ENCODE measurements around the gene RNASET2. TPM values are rescaled to one million over a fixed set of nuclear protein-coding genes. Genes with fewer than 3 reads are reported as not detected.
A peak's percentile ranks its signal among the peaks of the same experiment; 100 is the strongest.

Gene RNASET2
- total and polyA plus RNA-seq, 10 of the 15 experiments (the other 5 are each of a cell fraction or from before 2014, with no cell fraction given), result 5.5 to 225 (median 50.2) TPM

DNA sequence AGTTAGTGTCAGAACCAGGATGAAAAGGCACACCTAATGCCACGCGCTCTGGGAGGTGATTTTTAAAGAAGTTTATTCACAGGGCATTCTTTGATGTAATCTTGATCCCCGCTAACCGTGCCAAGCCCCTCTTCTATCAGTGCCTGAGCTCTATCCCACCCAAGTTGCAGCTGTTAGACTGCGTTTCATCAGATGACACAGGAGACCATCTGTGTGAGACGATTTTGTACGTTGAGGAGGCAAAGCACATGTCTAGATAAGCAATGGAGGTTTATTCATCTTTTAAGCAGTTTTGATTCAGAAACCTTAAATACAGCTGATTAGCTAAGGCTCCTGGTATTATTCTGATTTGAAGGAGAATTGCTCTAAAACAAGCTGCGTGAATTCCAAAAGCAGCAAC is 18.6 kb downstream of the RNASET2 start:
- Histone ChIP-seq H3K9ac (ENCODE audit: control insufficient read depth, insufficient read depth, low read length) (no peak overlapping the region), H2AFZ (ENCODE audit: control insufficient read depth, low read depth, low read length) (no peak overlapping the region), H4K20me1 (ENCODE audit: control insufficient read depth, insufficient read depth) (no peaks in the 10 kb centered on the region), H3K79me2 (ENCODE audit: control insufficient read depth, insufficient read depth, low read length) (no peaks in the 10 kb centered on the region), H3K27ac (ENCODE audit: control insufficient read depth, insufficient read depth) (no peak overlapping the region), H3K9me3 (replicated peaks; ENCODE audit: control insufficient read depth, insufficient read depth, low read length) (no peaks in the 10 kb centered on the region), H3K36me3 (ENCODE audit: control insufficient read depth in 2 of 2, insufficient read depth in 2 of 2, low read length in 1 of 2) (peaks cover 25 to 71% of the 10 kb centered on the region in 2 experiments), H3K27me3 (replicated peaks in 1 of 2; ENCODE audit: control insufficient read depth in 2 of 2, insufficient read depth in 2 of 2, low read length in 1 of 2) (no peaks in the 10 kb centered on the region), H3K4me3 (no peak overlapping the region), H3K4me2 (ENCODE audit: control insufficient read depth, insufficient read depth) (no peak overlapping the region), H3K4me1 (ENCODE audit: control insufficient read depth, insufficient read depth, low read length) (no peaks in the 10 kb centered on the region)
- POLR2A ChIA-PET, result interaction anchor here (0.6 kb wide), 1 partner anchor 10 kb away, joined by 7 read pairs; no protein-coding TSS in a partner anchor
- ATAC-seq (no peak), FAIRE-seq (no peak), DNase-seq (ENCODE audit: low read depth, low spot score) (no peak)
- in situ Hi-C loops (cut with MboI), result no loop called here
- SMC1A ChIA-PET (ENCODE audit: uncharacterized antibody, unreplicated experiment), result interaction anchor here (1.0 to 2.0 kb wide), 10 partner anchors 9 to 204 kb away, joined by 3 to 6 read pairs (median 4); no protein-coding TSS in a partner anchor
- BruUV-seq (replicated peaks), result TSS peak; percentile 1
- CTCF ChIA-PET, result interaction anchor here (1.0 to 3.0 kb wide), 5 partner anchors 13 to 163 kb away, joined by 3 to 15 read pairs (median 5); no protein-coding TSS in a partner anchor
- WGBS (ENCODE audit: insufficient coverage, insufficient replicate concordance, low lambda C conversion rate, missing lambda C conversion rate), result 99% methylated on average over 8 of the region's 8 CpGs
- RAD21 ChIA-PET (ENCODE audit: unreplicated experiment), result no interaction called here
- intact Hi-C loops (cut with micrococcal nuclease; ENCODE audit: unreplicated experiment), result no loop called here
- TF ChIP-seq ESRRA (IDR thresholded peaks at IDR 0.05; ENCODE audit: low read length) (no peak), MEF2A (IDR thresholded peaks at IDR 0.05; ENCODE audit: insufficient read depth, low read depth, low read length) (no peak), CREB1 (IDR thresholded peaks at IDR 0.05; ENCODE audit: low read depth) (no peak), FOXM1 (IDR thresholded peaks at IDR 0.05; ENCODE audit: low read depth, low read length) (no peak), NFXL1 (IDR thresholded peaks at IDR 0.05; ENCODE audit: borderline replicate concordance) (no peak), PRDM15 (CRISPR knock-in tag; IDR thresholded peaks at IDR 0.05) (no peak), CTCF (IDR thresholded peaks at IDR 0.05 in 2 of 3, conservative IDR thresholded peaks at IDR 0.05 in 1 of 3; ENCODE audit: control insufficient read depth in 2 of 3, extremely low read depth in 1 of 3, insufficient read depth in 1 of 3, low read depth in 3 of 3, low read length in 3 of 3) (no peak), ZNF24 (IDR thresholded peaks at IDR 0.05) (no peak)

Data from GM12878 (cell line).